HG03097 (cell line): ENCODE data around the gene MAP2K1.
"Not testable (repeated sequence)": the region's sequence is repeated elsewhere in the genome, so short reads cannot be mapped to it uniquely, and the experiment has no call there.

Experiments
- ATAC-seq: cut with Tn5 transposase; IDR thresholded peaks from one replicate; pipeline ENCODE4 v1.9.1; 2021; ENCODE audit not compliant: unreplicated experiment, low FRiP score

The MAP2K1 gene

GRCh38 chr15:66422347-66422746 is 35.6 kb downstream of the MAP2K1 start:
- ATAC-seq = no peak

GRCh38 chr15:66423149-66423548 is 36.4 kb downstream of the MAP2K1 start:
- ATAC-seq = no peak

- no peak for ATAC-seq
These were observed 38.4 kb downstream of the MAP2K1 start for GRCh38 chr15:66424963-66425612.

- ATAC-seq = no peak
These were observed 39.1 kb downstream of the MAP2K1 start for GRCh38 chr15:66425837-66426236.

- no peak for ATAC-seq
These were observed 42.4 kb downstream of the MAP2K1 start for GRCh38 chr15:66429117-66429516.

- ATAC-seq = no peak
These were observed 42.8 kb downstream of the MAP2K1 start for GRCh38 chr15:66429546-66429945.

- no peak for ATAC-seq
These were observed 44.0 kb downstream of the MAP2K1 start for GRCh38 chr15:66430627-66431255.

GRCh38 chr15:66433726-66434125 is 47.0 kb downstream of the MAP2K1 start:
- no peak for ATAC-seq

GRCh38 chr15:66440501-66440900 is 53.8 kb downstream of the MAP2K1 start:
- ATAC-seq = no peak

- no peak for ATAC-seq
These were observed 65.7 kb downstream of the MAP2K1 start for GRCh38 chr15:66452420-66452819.

- no peak for ATAC-seq
These were observed 66.4 kb downstream of the MAP2K1 start for GRCh38 chr15:66452971-66453580.

- no peak for ATAC-seq
These were observed 67.4 kb downstream of the MAP2K1 start for GRCh38 chr15:66454143-66454542.

- ATAC-seq = no peak
These were observed 69.5 kb downstream of the MAP2K1 start for GRCh38 chr15:66456211-66456610.

GRCh38 chr15:66459818-66460615 is 73.3 kb downstream of the MAP2K1 start:
- no peak for ATAC-seq

GRCh38 chr15:66461294-66461693 is 74.6 kb downstream of the MAP2K1 start:
- ATAC-seq = not testable (repeated sequence)

- no peak for ATAC-seq
These were observed 75.2 kb downstream of the MAP2K1 start for GRCh38 chr15:66461917-66462316.

GRCh38 chr15:66462627-66463026 is 75.9 kb downstream of the MAP2K1 start:
- no peak for ATAC-seq

- not testable (repeated sequence) for ATAC-seq
These were observed 78.6 kb downstream of the MAP2K1 start for GRCh38 chr15:66465294-66465693.

GRCh38 chr15:66467162-66468040 is 80.7 kb downstream of the MAP2K1 start:
- not testable (repeated sequence) for ATAC-seq

- not testable (repeated sequence) for ATAC-seq
These were observed 84.1 kb downstream of the MAP2K1 start for GRCh38 chr15:66470825-66471224.
